SU-DHL-6 (cell line): Measurements from ENCODE around the gene CCNT1.

Experiments
- H2AFZ ChIP-seq: fragments of 200-600 bp; sonication (generic); 2 replicates; pipeline ENCODE4 v1.6.1; 2014; ENCODE audit warnings: low read depth, mild to moderate bottlenecking, moderate library complexity, mixed read lengths, antibody characterized with exemption, low read length; ENCODE audit not compliant: severe bottlenecking
- H3F3A ChIP-seq: fragments of 200-600 bp; shearing (Covaris generic); 2 replicates; pipeline ENCODE4 v1.6.0; 2016; ENCODE audit warnings: antibody characterized with exemption, mild to moderate bottlenecking; ENCODE audit not compliant: insufficient read depth
- H3K27ac ChIP-seq: fragments of 200-600 bp; sonication (generic); 2 replicates; pipeline ENCODE4 v1.5.1; 2016; ENCODE audit warnings: low read depth, mild to moderate bottlenecking, low read length, moderate library complexity, mixed read lengths
- H3K27me3 ChIP-seq: fragments of 200-600 bp; sonication (generic), shearing (Covaris generic); 2 replicates; pipeline ENCODE4 v1.6.0; 2014; ENCODE audit warnings: mild to moderate bottlenecking, low read length
- H3K36me3 ChIP-seq: fragments of 200-600 bp; sonication (generic); 2 replicates; pipeline ENCODE4 v1.6.1; 2014; ENCODE audit warnings: mild to moderate bottlenecking, low read length, mixed read lengths
- H3K4me2 ChIP-seq: fragments of 300-600, 200-600 bp; shearing (Covaris generic), sonication (generic); 2 replicates; pipeline ENCODE4 v1.6.0; 2014; ENCODE audit warnings: low read length, low read depth, mild to moderate bottlenecking; ENCODE audit not compliant: poor library complexity, severe bottlenecking
- H3K4me3 ChIP-seq: fragments of 200-600 bp; sonication (generic); 2 replicates; pipeline ENCODE4 v1.5.1; 2014; ENCODE audit warnings: antibody characterized with exemption, low read length, mild to moderate bottlenecking, mixed read lengths; ENCODE audit not compliant: insufficient read depth, poor library complexity, severe bottlenecking
- H3K79me2 ChIP-seq: fragments of 200-600 bp; sonication (generic); 2 replicates; pipeline ENCODE4 v1.6.1; 2014; ENCODE audit warnings: mild to moderate bottlenecking, low read length, moderate library complexity; ENCODE audit not compliant: insufficient read depth
- H3K9ac ChIP-seq: fragments of 200-600 bp; sonication (generic); 2 replicates; pipeline ENCODE4 v1.7.0; 2014; ENCODE audit warnings: mild to moderate bottlenecking, low read length
- H3K9me2 ChIP-seq: fragments of 200-600 bp; sonication (generic); replicated peaks from 2 replicates; pipeline ENCODE4 v1.6.1; 2014; ENCODE audit warnings: low read length; ENCODE audit not compliant: insufficient read depth
- H3K9me3 ChIP-seq: fragments of 200-600 bp; sonication (generic); 2 replicates; pipeline ENCODE4 v1.6.1; 2014; ENCODE audit warnings: low read length, mixed read lengths; ENCODE audit not compliant: insufficient read depth
- H4K20me1 ChIP-seq: fragments of 200-600 bp; sonication (generic); 2 replicates; pipeline ENCODE4 v1.6.1; 2014; ENCODE audit warnings: low read depth, mild to moderate bottlenecking, antibody characterized with exemption, low read length, moderate library complexity, mixed read lengths
- EZH2phosphoT487 ChIP-seq: fragments of 200-600 bp; sonication (generic), shearing (Covaris generic); conservative IDR thresholded peaks from 2 replicates; pipeline ENCODE4 v1.6.1; 2018; ENCODE audit warnings: mild to moderate bottlenecking, antibody characterized with exemption, low read length, moderate library complexity, mixed read lengths
- TF ChIP-seq, protein P1 (sequence below): fragments of 200-600 bp; sonication (generic); IDR thresholded peaks from one replicate; pipeline ENCODE4 v1.5.1; 2017; ENCODE audit warnings: antibody characterized with exemption, mild to moderate bottlenecking, low read length, moderate library complexity; ENCODE audit not compliant: insufficient read depth, poor library complexity, severe bottlenecking

CCNT1 gene

DNA sequence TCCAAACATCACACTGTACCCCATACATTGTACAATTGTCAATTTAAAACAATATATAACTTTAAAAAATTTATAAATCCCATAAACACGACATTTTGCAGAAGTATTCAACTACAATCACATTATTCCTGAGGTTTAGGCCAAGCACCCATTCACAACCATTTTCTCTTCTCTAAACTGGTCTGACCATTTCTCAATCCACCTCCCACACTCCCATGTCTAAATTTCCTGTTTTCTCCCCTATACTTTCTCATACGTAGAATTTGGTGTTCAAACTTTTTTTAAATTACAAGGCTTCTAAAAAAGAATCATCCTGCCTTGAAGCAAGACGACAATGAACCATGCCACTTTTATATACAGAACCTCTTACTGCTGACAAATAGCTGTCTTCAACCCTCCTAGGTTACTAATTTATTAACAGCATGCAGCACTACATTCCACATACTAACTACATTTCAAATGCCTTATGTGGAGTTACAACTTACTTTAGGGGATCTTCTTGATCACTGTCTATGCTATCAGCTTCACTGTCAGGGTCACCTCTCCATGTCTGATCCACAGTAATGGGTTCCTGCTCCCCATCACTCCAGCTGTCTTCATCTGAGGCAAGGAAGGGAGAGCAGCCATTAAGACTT, 37.8 kb downstream of the CCNT1 start:
- Histone ChIP-seq H3K4me2 (peak overlapping the region; percentile 84), H3K79me2 (peaks cover 80% of the 10 kb centered on the region), H2AFZ (no peak overlapping the region), H3K9me2 (no peaks in the 10 kb centered on the region), H3K9me3 (no peaks in the 10 kb centered on the region), H3K36me3 (peaks cover 38% of the 10 kb centered on the region), H3F3A (no peaks in the 10 kb centered on the region), H4K20me1 (peaks cover 17% of the 10 kb centered on the region), H3K27me3 (no peaks in the 10 kb centered on the region), H3K27ac (no peak overlapping the region), H3K4me3 (peak overlapping the region; percentile 25), H3K9ac (peak overlapping the region; percentile 10; the same call in 1 of the 2 replicates)
- TF ChIP-seq, protein P1, sequence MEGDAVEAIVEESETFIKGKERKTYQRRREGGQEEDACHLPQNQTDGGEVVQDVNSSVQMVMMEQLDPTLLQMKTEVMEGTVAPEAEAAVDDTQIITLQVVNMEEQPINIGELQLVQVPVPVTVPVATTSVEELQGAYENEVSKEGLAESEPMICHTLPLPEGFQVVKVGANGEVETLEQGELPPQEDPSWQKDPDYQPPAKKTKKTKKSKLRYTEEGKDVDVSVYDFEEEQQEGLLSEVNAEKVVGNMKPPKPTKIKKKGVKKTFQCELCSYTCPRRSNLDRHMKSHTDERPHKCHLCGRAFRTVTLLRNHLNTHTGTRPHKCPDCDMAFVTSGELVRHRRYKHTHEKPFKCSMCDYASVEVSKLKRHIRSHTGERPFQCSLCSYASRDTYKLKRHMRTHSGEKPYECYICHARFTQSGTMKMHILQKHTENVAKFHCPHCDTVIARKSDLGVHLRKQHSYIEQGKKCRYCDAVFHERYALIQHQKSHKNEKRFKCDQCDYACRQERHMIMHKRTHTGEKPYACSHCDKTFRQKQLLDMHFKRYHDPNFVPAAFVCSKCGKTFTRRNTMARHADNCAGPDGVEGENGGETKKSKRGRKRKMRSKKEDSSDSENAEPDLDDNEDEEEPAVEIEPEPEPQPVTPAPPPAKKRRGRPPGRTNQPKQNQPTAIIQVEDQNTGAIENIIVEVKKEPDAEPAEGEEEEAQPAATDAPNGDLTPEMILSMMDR = no peak
- no peak for TF ChIP-seq EZH2phosphoT487

DNA sequence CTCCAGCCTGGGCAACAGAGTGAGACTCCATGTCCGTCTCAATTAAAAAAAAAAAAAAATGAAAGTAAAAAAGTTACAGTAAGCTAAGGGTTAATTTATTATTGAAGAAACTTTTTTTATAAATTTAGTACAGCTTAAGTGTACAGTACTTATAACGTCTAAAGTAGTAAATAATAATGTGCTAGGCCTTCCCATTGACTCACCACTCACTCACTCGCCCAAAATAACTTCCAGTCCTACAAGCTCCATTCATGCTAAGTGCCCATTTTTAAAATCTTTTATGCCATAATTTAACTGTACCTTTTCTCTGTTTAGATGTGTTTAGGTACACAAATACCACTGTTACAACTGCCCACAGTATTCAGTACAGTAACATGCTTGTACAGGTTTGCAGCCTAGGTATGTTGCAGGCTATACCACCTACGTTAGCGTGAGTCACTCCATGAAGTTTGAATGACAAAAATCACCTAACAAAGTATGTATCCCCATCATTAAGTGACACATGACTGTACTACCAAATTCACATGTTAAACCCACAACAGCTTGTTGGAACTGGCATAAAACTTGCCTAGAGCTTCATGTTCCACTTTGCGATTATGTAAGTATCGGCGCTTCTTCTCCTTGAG, 45.2 kb downstream of the CCNT1 start:
- Histone ChIP-seq H3K9me3 (no peaks in the 10 kb centered on the region), H3K27me3 (no peaks in the 10 kb centered on the region), H3F3A (peaks cover 8% of the 10 kb centered on the region; the same call in 1 of the 2 replicates), H4K20me1 (peaks cover 14% of the 10 kb centered on the region), H3K9me2 (no peaks in the 10 kb centered on the region), H3K27ac (no peak overlapping the region), H3K4me3 (no peak overlapping the region), H3K79me2 (peaks cover 45% of the 10 kb centered on the region), H2AFZ (no peak overlapping the region), H3K9ac (no peak overlapping the region), H3K4me2 (no peak overlapping the region), H3K36me3 (peaks cover 44% of the 10 kb centered on the region)
- TF ChIP-seq, protein P1 = no peak
- no peak for TF ChIP-seq EZH2phosphoT487

- no peaks in the 10 kb centered on the region for H3K9me2 ChIP-seq
- H3K9ac ChIP-seq = no peak overlapping the region
- peaks cover 8% of the 10 kb centered on the region; the same call in 1 of the 2 replicates for H3F3A ChIP-seq
- H3K4me3 ChIP-seq = no peak overlapping the region
- no peak overlapping the region for H3K4me2 ChIP-seq
- no peak overlapping the region for H3K27ac ChIP-seq
- peaks cover 38% of the 10 kb centered on the region for H3K36me3 ChIP-seq
- H4K20me1 ChIP-seq = peaks cover 5% of the 10 kb centered on the region; the same call in 1 of the 2 replicates
- no peaks in the 10 kb centered on the region for H3K9me3 ChIP-seq
- H3K79me2 ChIP-seq = peaks cover 23% of the 10 kb centered on the region
- no peak overlapping the region for H2AFZ ChIP-seq
- TF ChIP-seq EZH2phosphoT487 = no peak
- TF ChIP-seq, protein P1 = no peak
- H3K27me3 ChIP-seq = no peaks in the 10 kb centered on the region
Observed at GRCh38 chr12:48668996-48669395, 47.5 kb downstream of the CCNT1 start.
